WTC11 (cell line): ENCODE results near the gene LIMCH1. TPM values are rescaled to one million over a fixed set of nuclear protein-coding genes. Genes with fewer than 3 reads are reported as not detected.

Experiments
- AFF4 ChIP-seq: sonication (generic); formaldehyde crosslinking; IDR thresholded peaks from 2 replicates; pipeline ENCODE4 v1.8.1; 2023; ENCODE audit warnings: mild to moderate bottlenecking, missing genetic modification reagents, borderline replicate concordance
- ARID4B ChIP-seq: sonication (generic); formaldehyde crosslinking; IDR thresholded peaks from 2 replicates; pipeline ENCODE4 v1.8.0; 2023; ENCODE audit warnings: missing genetic modification reagents, mild to moderate bottlenecking, borderline replicate concordance
- ESRRA ChIP-seq: sonication (generic); formaldehyde crosslinking; IDR thresholded peaks from 2 replicates; pipeline ENCODE4 v1.8.1; 2022; ENCODE audit warnings: mild to moderate bottlenecking, missing genetic modification reagents, borderline replicate concordance
- IRF2 ChIP-seq: sonication (generic); formaldehyde crosslinking; IDR thresholded peaks from 2 replicates; pipeline ENCODE4 v1.8.0; 2022; ENCODE audit warnings: low read depth, missing genetic modification reagents, borderline replicate concordance
- MLX ChIP-seq: sonication (generic); formaldehyde crosslinking; IDR thresholded peaks from 2 replicates; pipeline ENCODE4 v1.8.1; 2023; ENCODE audit warnings: mild to moderate bottlenecking, missing genetic modification reagents, moderate library complexity
- NFE2L1 ChIP-seq: sonication (generic); formaldehyde crosslinking; IDR thresholded peaks from 2 replicates; pipeline ENCODE4 v1.8.1; 2023; ENCODE audit warnings: missing genetic modification reagents
- NR2C2 ChIP-seq: sonication (generic); formaldehyde crosslinking; IDR thresholded peaks from 2 replicates; pipeline ENCODE4 v1.8.0; 2022; ENCODE audit warnings: mild to moderate bottlenecking, missing genetic modification reagents
- NR3C1 ChIP-seq: sonication (generic); formaldehyde crosslinking; conservative IDR thresholded peaks from 2 replicates; pipeline ENCODE4 v1.8.1; 2023; ENCODE audit warnings: low read depth, mild to moderate bottlenecking, missing genetic modification reagents
- RELA ChIP-seq: sonication (generic); formaldehyde crosslinking; IDR thresholded peaks from 2 replicates; pipeline ENCODE4 v1.8.1; 2022; ENCODE audit warnings: missing genetic modification reagents, mild to moderate bottlenecking, borderline replicate concordance
- ZBTB21 ChIP-seq: sonication (generic); formaldehyde crosslinking; IDR thresholded peaks from 2 replicates; pipeline ENCODE4 v1.8.1; 2023; ENCODE audit warnings: mild to moderate bottlenecking, missing genetic modification reagents, borderline replicate concordance
- ZNF281 ChIP-seq: sonication (generic); formaldehyde crosslinking; IDR thresholded peaks from 2 replicates; pipeline ENCODE4 v1.8.0; 2023; ENCODE audit warnings: mild to moderate bottlenecking, missing genetic modification reagents
- ZNF425 ChIP-seq: fragments of 250-450 bp; sonication (Bioruptor Pico); conservative IDR thresholded peaks from 2 replicates; pipeline ENCODE4 v1.9.0; 2021; ENCODE audit warnings: mild to moderate bottlenecking
- ZNF671 ChIP-seq: fragments of 250-450 bp; sonication (Bioruptor Pico); IDR thresholded peaks from 2 replicates; pipeline ENCODE4 v1.8.0; 2021; ENCODE audit warnings: mild to moderate bottlenecking
- total RNA-seq: library from RNA; stranded (reverse); gene quantifications from 3 replicates; pipeline ENCODE4 v1.2.3, GENCODE V29; 2021

The LIMCH1 gene
- total RNA-seq, 1 experiment from 2014 or later, result 0.92 TPM

GRCh38 chr4:41586675-41587225 lies 48.8 kb downstream of the LIMCH1 start (continued):
- no peak for TF ChIP-seq AFF4 (CRISPR knock-in tag)
- TF ChIP-seq ZNF425 (CRISPR knock-in tag), result no peak
- TF ChIP-seq ZNF281, result no peak
- TF ChIP-seq NR3C1 (CRISPR knock-in tag), result no peak
- no peak for TF ChIP-seq ZBTB21
- no peak for TF ChIP-seq NR2C2 (CRISPR knock-in tag)
- TF ChIP-seq ZNF671, result no peak
- no peak for TF ChIP-seq MLX (CRISPR knock-in tag)
- no peak for TF ChIP-seq ESRRA
- no peak for TF ChIP-seq ARID4B (CRISPR knock-in tag)
- no peak for TF ChIP-seq NFE2L1
- no peak for TF ChIP-seq RELA (CRISPR knock-in tag)
- TF ChIP-seq IRF2 (CRISPR knock-in tag), result no peak
